GM12878 (cell line): ENCODE measurements around the gene PORCN. TPM values are rescaled to one million over a fixed set of nuclear protein-coding genes. Genes with fewer than 3 reads are reported as not detected.

ENCODE experiments used
- ATAC-seq: fragments of 200-7000 bp; cut with Tn5 transposase; 3 replicates; pipeline ENCODE4 v1.9.1; 2020; ENCODE audit warnings: mild to moderate bottlenecking, moderate library complexity
- BruUV-seq: library from RNA; stranded (reverse); fragments of 400-500 nt; replicated peaks from 2 replicates; lab custom pipeline; 2021; lab: Mats Ljungman, UMichigan
- CTCF ChIA-PET: fragments of 300-600 bp; sonication (Branson Sonifier 250); formaldehyde crosslinking; extraction: SDS; loops from one replicate; lab custom pipeline; 2021; ENCODE audit warnings: inconsistent platforms; lab: Yijun Ruan, JAX
- POLR2A ChIA-PET: fragments of 350-600 bp; formaldehyde crosslinking; extraction: SDS; loops from one replicate; lab custom pipeline; 2021; ENCODE audit warnings: inconsistent platforms; lab: Charles Lee
- RAD21 ChIA-PET: fragments of 300-600 bp; sonication (Branson Sonifier 250); formaldehyde crosslinking; loops from one replicate; lab custom pipeline; 2023; ENCODE audit warnings: antibody characterized with exemption; ENCODE audit not compliant: unreplicated experiment; lab: Charles Lee
- SMC1A ChIA-PET: fragments of 300-600 bp; sonication (Branson Sonifier 250); formaldehyde crosslinking; loops from one replicate; lab custom pipeline; 2023; ENCODE audit not compliant: unreplicated experiment, uncharacterized antibody; lab: Charles Lee
- DNase-seq: peaks from one replicate; pipeline ENCODE4 v3.0.0-alpha.2; 2011; ENCODE audit warnings: low read depth, low spot score
- FAIRE-seq: peaks from 3 replicates; lab custom pipeline; 2011; peaks lifted over from hg19 to GRCh38; lab: Jason Lieb, UNC
- H2AFZ ChIP-seq: 2 replicates; pipeline ENCODE4 v1.6.0; 2011; ENCODE audit warnings: low read depth, low read length, control low read depth; ENCODE audit not compliant: control insufficient read depth
- H3K27ac ChIP-seq: 2 replicates; pipeline ENCODE4 v1.5.1; 2011; ENCODE audit warnings: control low read depth; ENCODE audit not compliant: control insufficient read depth, insufficient read depth
- H3K27me3 ChIP-seq, 2 experiments: replicated peaks in 1 of 2; 2 replicates each; pipeline versions ENCODE4 v1.6.0 to v1.6.1; 2011; ENCODE audit warnings: low read length in 1 of 2; ENCODE audit not compliant: control insufficient read depth in 2 of 2, insufficient read depth in 2 of 2
- H3K36me3 ChIP-seq, 2 experiments: 2 replicates each; pipeline ENCODE4 v1.5.1; 2011; ENCODE audit warnings: low read length in 1 of 2; ENCODE audit not compliant: control insufficient read depth in 2 of 2, insufficient read depth in 2 of 2
- H3K4me1 ChIP-seq: 2 replicates; pipeline ENCODE4 v1.6.1; 2011; ENCODE audit warnings: mild to moderate bottlenecking, low read length, moderate library complexity, mixed read lengths; ENCODE audit not compliant: control insufficient read depth, insufficient read depth
- H3K4me2 ChIP-seq: 2 replicates; pipeline ENCODE4 v1.6.0; 2011; ENCODE audit warnings: control low read depth; ENCODE audit not compliant: control insufficient read depth, insufficient read depth
- H3K4me3 ChIP-seq: fragments of 200-600 bp; sonication (generic); 2 replicates; pipeline ENCODE4 v1.5.1; 2016
- H3K79me2 ChIP-seq: 2 replicates; pipeline ENCODE4 v1.6.0; 2011; ENCODE audit warnings: low read length; ENCODE audit not compliant: control insufficient read depth, insufficient read depth
- H3K9ac ChIP-seq: 2 replicates; pipeline ENCODE4 v1.8.0; 2011; ENCODE audit warnings: low read length, control low read depth, mixed read lengths; ENCODE audit not compliant: control insufficient read depth, insufficient read depth
- H3K9me3 ChIP-seq: replicated peaks from 3 replicates; pipeline ENCODE4 v1.5.1; 2011; ENCODE audit warnings: mild to moderate bottlenecking, low read length; ENCODE audit not compliant: control insufficient read depth, insufficient read depth
- H4K20me1 ChIP-seq: 2 replicates; pipeline ENCODE4 v1.6.0; 2011; ENCODE audit not compliant: control insufficient read depth, insufficient read depth
- GABPA ChIP-seq: IDR thresholded peaks from 2 replicates; pipeline ENCODE4 v1.6.1; 2014; ENCODE audit warnings: antibody characterized with exemption, low read depth, mild to moderate bottlenecking, inconsistent platforms
- MEF2B ChIP-seq: fragments of 450-650 bp; IDR thresholded peaks from 2 replicates; pipeline ENCODE4 v1.6.1; 2018; ENCODE audit warnings: mild to moderate bottlenecking, moderate library complexity; ENCODE audit not compliant: partially characterized antibody, poor library complexity, severe bottlenecking
- RAD21 ChIP-seq: IDR thresholded peaks from 2 replicates; pipeline ENCODE4 v1.6.1; 2011; ENCODE audit warnings: mild to moderate bottlenecking, low read depth, low read length, moderate library complexity; ENCODE audit not compliant: insufficient read depth
- RCOR1 ChIP-seq: conservative IDR thresholded peaks from 2 replicates; pipeline ENCODE4 v1.6.1; 2012; ENCODE audit warnings: low read depth, low read length, improper control_type of control experiment
- RELA ChIP-seq: fragments of 450-650 bp; IDR thresholded peaks from 2 replicates; pipeline ENCODE4 v1.8.0; 2014; ENCODE audit warnings: borderline replicate concordance; ENCODE audit not compliant: partially characterized antibody
- SIX5 ChIP-seq: IDR thresholded peaks from 2 replicates; pipeline ENCODE4 v1.6.1; 2011; ENCODE audit warnings: mild to moderate bottlenecking, low read depth, low read length, moderate library complexity; ENCODE audit not compliant: severe bottlenecking
- SMAD1 ChIP-seq: fragments of 450-650 bp; IDR thresholded peaks from 2 replicates; pipeline ENCODE4 v1.6.1; 2018; ENCODE audit warnings: mild to moderate bottlenecking, low read depth; ENCODE audit not compliant: partially characterized antibody
- ZNF207 ChIP-seq: fragments of 450-650 bp; IDR thresholded peaks from 2 replicates; pipeline ENCODE4 v1.6.1; 2014; ENCODE audit warnings: antibody characterized with exemption, mild to moderate bottlenecking, borderline replicate concordance
- ZNF384 ChIP-seq: IDR thresholded peaks from 2 replicates; pipeline ENCODE4 v1.6.1; 2012; ENCODE audit warnings: low read depth, mild to moderate bottlenecking, low read length, improper control_type of control experiment, borderline replicate concordance
- ZSCAN29 ChIP-seq: fragments of 450-650 bp; IDR thresholded peaks from 2 replicates; pipeline ENCODE4 v1.6.1; 2017; ENCODE audit warnings: mild to moderate bottlenecking, moderate library complexity
- WGBS: methylation state at CpG from one replicate; pipeline ENCODE4 v1.1.6; 2016; ENCODE audit warnings: low lambda C conversion rate; ENCODE audit not compliant: insufficient replicate concordance, insufficient coverage; ENCODE audit errors: missing lambda C conversion rate; 5-methylcytosine and 5-hydroxymethylcytosine counted together
- in situ Hi-C: fragments of 300-500 bp; cut with MboI; formaldehyde crosslinking; loops from 9 replicates; pipeline ENCODE4 v1.14.3; 2018; ENCODE audit warnings: mixed read lengths
- intact Hi-C: fragments of 100-400 bp; cut with micrococcal nuclease; formaldehyde crosslinking; loops from one replicate; pipeline ENCODE4 v1.14.2; 2022; ENCODE audit not compliant: unreplicated experiment
- polyA plus RNA-seq, 11 experiments: library from polyadenylated mRNA; depleted of rRNA in 4 of 11; unstranded in 6 of 11; stranded (reverse) in 5 of 11; fragments of >200 nt; fragmentation: Nextera tagmentation in 4 of 11; fragmentation: Illumina TruSeq in 1 of 11; extraction: Ambion mirVana in 4 of 11; extraction: Trizol in 1 of 11; gene quantifications; 1 replicate in 1 of 11; 2 replicates in 10 of 11; pipeline versions ENCODE4 v1.2.1 to v1.2.3, GENCODE V29; 2011 to 2016; ENCODE audit warnings: inconsistent platforms in 2 of 11, missing spikeins in 2 of 11, low read depth in 1 of 11
- total RNA-seq, 4 experiments: library from RNA; depleted of rRNA in 3 of 4; stranded (reverse); fragments of >200 nt in 3 of 4; fragmentation: Illumina TruSeq in 1 of 4; extraction: Trizol in 1 of 4; gene quantifications; 2 replicates each; pipeline versions ENCODE4 v1.2.1 to v1.2.3, GENCODE V29; 2013 to 2021
- TF ChIP-seq, protein P1 (sequence below): fragments of 150-350 bp; IDR thresholded peaks from 2 replicates; pipeline ENCODE4 v1.6.1; 2016; ENCODE audit warnings: low read depth, low read length
- TF ChIP-seq, protein P2 (sequence below), 3 experiments: IDR thresholded peaks in 2 of 3; conservative IDR thresholded peaks in 1 of 3; 2 replicates each; pipeline ENCODE4 v1.5.1; 2011; ENCODE audit warnings: low read depth in 3 of 3, low read length in 3 of 3, mild to moderate bottlenecking in 3 of 3, control low read depth in 2 of 3, moderate library complexity in 2 of 3, inconsistent platforms in 1 of 3, mixed read lengths in 1 of 3; ENCODE audit not compliant: control insufficient read depth in 2 of 3, insufficient read depth in 1 of 3; ENCODE audit errors: extremely low read depth in 1 of 3
- TF ChIP-seq, protein P3 (sequence below): IDR thresholded peaks from 2 replicates; pipeline ENCODE4 v1.6.1; 2011; ENCODE audit warnings: low read depth, mild to moderate bottlenecking, low read length, moderate library complexity, borderline replicate concordance; ENCODE audit errors: extremely low read depth

Gene PORCN
- total and polyA plus RNA-seq, 10 of the 15 experiments (the other 5 are each of a cell fraction or from before 2014, with no cell fraction given): 0.27 to 21.0 (median 14.1) TPM

DNA sequence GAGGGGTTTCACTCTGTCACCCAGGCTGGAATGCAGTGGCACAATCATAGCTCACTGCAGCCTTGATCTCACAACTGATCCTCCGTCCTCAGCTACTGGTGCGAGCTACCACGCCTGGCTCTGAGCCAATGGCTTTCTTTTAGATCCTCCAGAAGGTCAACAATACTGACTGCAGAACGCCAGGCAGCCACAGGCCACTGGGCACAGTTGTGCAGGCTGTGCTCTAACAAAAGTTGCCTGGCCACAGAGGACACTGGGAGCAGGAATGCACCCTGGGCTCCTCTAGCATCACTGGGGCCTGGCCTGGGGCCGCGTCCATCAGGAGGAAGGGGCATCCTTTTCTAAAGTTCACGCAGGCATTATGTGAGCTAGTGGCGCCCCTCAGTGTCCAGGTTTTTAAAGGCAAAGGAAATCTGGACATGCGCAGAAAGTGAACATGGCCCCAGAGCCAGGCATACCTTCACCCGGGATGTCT lies 14.9 kb upstream of the PORCN start:
- Histone ChIP-seq H3K9me3 (no peaks in the 10 kb centered on the region; the same call in 2 of the 3 replicates), H3K27me3 (no peaks in the 10 kb centered on the region), H3K27ac (no peak overlapping the region), H3K79me2 (no peaks in the 10 kb centered on the region), H3K9ac (no peak overlapping the region), H4K20me1 (no peaks in the 10 kb centered on the region), H3K4me1 (no peaks in the 10 kb centered on the region), H2AFZ (no peak overlapping the region), H3K4me3 (no peak overlapping the region), H3K4me2 (no peak overlapping the region), H3K36me3 (no peaks in the 10 kb centered on the region)
- ChIA-PET POLR2A (interaction anchor here (0.5 to 0.7 kb wide), 2 partner anchors 28 to 404 kb away, joined by 4 read pairs; no protein-coding TSS in a partner anchor), RAD21 (interaction anchor here (0.7 to 1.5 kb wide), 2 partner anchors 62 to 410 kb away, joined by 3 to 6 read pairs; no protein-coding TSS in a partner anchor), SMC1A (no interaction called here), CTCF (interaction anchor here (0.6 to 2.6 kb wide), 3 partner anchors 404 to 431 kb away, joined by 3 to 17 read pairs (median 4); no protein-coding TSS in a partner anchor)
- no TSS peak for BruUV-seq
- intact Hi-C loops: loop anchor here (1.0 kb wide), 1 partner anchor 411 kb away; no protein-coding TSS in a partner anchor
- FAIRE-seq (no peak), ATAC-seq (peak; percentile 27; the same call in 2 of the 3 replicates), DNase-seq (no peak)
- 9% methylated on average over 10 of the region's 10 CpGs for WGBS
- no peak for TF ChIP-seq GABPA
- TF ChIP-seq ZNF207: no peak
- TF ChIP-seq MEF2B: no peak
- TF ChIP-seq, protein P1, sequence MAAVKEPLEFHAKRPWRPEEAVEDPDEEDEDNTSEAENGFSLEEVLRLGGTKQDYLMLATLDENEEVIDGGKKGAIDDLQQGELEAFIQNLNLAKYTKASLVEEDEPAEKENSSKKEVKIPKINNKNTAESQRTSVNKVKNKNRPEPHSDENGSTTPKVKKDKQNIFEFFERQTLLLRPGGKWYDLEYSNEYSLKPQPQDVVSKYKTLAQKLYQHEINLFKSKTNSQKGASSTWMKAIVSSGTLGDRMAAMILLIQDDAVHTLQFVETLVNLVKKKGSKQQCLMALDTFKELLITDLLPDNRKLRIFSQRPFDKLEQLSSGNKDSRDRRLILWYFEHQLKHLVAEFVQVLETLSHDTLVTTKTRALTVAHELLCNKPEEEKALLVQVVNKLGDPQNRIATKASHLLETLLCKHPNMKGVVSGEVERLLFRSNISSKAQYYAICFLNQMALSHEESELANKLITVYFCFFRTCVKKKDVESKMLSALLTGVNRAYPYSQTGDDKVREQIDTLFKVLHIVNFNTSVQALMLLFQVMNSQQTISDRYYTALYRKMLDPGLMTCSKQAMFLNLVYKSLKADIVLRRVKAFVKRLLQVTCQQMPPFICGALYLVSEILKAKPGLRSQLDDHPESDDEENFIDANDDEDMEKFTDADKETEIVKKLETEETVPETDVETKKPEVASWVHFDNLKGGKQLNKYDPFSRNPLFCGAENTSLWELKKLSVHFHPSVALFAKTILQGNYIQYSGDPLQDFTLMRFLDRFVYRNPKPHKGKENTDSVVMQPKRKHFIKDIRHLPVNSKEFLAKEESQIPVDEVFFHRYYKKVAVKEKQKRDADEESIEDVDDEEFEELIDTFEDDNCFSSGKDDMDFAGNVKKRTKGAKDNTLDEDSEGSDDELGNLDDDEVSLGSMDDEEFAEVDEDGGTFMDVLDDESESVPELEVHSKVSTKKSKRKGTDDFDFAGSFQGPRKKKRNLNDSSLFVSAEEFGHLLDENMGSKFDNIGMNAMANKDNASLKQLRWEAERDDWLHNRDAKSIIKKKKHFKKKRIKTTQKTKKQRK: no peak
- no peak for TF ChIP-seq ZSCAN29
- TF ChIP-seq ZNF384: no peak
- TF ChIP-seq RAD21: peak; percentile 45
- no peak for TF ChIP-seq SMAD1
- TF ChIP-seq, protein P2, sequence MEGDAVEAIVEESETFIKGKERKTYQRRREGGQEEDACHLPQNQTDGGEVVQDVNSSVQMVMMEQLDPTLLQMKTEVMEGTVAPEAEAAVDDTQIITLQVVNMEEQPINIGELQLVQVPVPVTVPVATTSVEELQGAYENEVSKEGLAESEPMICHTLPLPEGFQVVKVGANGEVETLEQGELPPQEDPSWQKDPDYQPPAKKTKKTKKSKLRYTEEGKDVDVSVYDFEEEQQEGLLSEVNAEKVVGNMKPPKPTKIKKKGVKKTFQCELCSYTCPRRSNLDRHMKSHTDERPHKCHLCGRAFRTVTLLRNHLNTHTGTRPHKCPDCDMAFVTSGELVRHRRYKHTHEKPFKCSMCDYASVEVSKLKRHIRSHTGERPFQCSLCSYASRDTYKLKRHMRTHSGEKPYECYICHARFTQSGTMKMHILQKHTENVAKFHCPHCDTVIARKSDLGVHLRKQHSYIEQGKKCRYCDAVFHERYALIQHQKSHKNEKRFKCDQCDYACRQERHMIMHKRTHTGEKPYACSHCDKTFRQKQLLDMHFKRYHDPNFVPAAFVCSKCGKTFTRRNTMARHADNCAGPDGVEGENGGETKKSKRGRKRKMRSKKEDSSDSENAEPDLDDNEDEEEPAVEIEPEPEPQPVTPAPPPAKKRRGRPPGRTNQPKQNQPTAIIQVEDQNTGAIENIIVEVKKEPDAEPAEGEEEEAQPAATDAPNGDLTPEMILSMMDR (IDR thresholded peaks at IDR 0.05 in 2 of 3, conservative IDR thresholded peaks at IDR 0.05 in 1 of 3; ENCODE audit: control insufficient read depth in 2 of 3, extremely low read depth in 1 of 3, insufficient read depth in 1 of 3, low read depth in 3 of 3, low read length in 3 of 3): peak in 1 of 3 experiments; percentile 30; a peak in 3 of 6 replicates
- no peak for TF ChIP-seq RELA
- TF ChIP-seq, protein P3, sequence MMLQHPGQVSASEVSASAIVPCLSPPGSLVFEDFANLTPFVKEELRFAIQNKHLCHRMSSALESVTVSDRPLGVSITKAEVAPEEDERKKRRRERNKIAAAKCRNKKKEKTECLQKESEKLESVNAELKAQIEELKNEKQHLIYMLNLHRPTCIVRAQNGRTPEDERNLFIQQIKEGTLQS: no peak
- no peak for TF ChIP-seq SIX5
- no peak for TF ChIP-seq RCOR1
- in situ Hi-C loops: loop anchor here (10.0 kb wide), 1 partner anchor 409 kb away; no protein-coding TSS in a partner anchor
